GM12872 (cell line): ENCODE data around the gene CPXM2.

Source experiments
- TF ChIP-seq, protein P1 (sequence below): IDR thresholded peaks from 3 replicates; pipeline ENCODE4 v1.5.1; 2011; ENCODE audit warnings: low read depth, mild to moderate bottlenecking, low read length, moderate library complexity; ENCODE audit not compliant: insufficient read depth

Gene CPXM2

GRCh38 chr10:123718544-123719060 lies 173.0 kb downstream of the CPXM2 start:
- TF ChIP-seq, protein P1, sequence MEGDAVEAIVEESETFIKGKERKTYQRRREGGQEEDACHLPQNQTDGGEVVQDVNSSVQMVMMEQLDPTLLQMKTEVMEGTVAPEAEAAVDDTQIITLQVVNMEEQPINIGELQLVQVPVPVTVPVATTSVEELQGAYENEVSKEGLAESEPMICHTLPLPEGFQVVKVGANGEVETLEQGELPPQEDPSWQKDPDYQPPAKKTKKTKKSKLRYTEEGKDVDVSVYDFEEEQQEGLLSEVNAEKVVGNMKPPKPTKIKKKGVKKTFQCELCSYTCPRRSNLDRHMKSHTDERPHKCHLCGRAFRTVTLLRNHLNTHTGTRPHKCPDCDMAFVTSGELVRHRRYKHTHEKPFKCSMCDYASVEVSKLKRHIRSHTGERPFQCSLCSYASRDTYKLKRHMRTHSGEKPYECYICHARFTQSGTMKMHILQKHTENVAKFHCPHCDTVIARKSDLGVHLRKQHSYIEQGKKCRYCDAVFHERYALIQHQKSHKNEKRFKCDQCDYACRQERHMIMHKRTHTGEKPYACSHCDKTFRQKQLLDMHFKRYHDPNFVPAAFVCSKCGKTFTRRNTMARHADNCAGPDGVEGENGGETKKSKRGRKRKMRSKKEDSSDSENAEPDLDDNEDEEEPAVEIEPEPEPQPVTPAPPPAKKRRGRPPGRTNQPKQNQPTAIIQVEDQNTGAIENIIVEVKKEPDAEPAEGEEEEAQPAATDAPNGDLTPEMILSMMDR = no peak

- TF ChIP-seq, protein P1 = no peak
Measured at GRCh38 chr10:123717336-123717735, 174.3 kb downstream of the CPXM2 start.

- TF ChIP-seq, protein P1 = no peak
Measured at GRCh38 chr10:123715546-123715945, 176.1 kb downstream of the CPXM2 start.

- TF ChIP-seq, protein P1 = no peak
Measured at GRCh38 chr10:123706236-123706635, 185.4 kb downstream of the CPXM2 start.

- TF ChIP-seq, protein P1 = no peak
Measured at GRCh38 chr10:123704812-123705211, 186.8 kb downstream of the CPXM2 start.

- TF ChIP-seq, protein P1 = no peak
Measured at GRCh38 chr10:123704076-123704475, 187.5 kb downstream of the CPXM2 start.

- TF ChIP-seq, protein P1 = no peak
Measured at GRCh38 chr10:123703195-123703790, 188.3 kb downstream of the CPXM2 start.
